GM12873 (cell line): Measurements from ENCODE around the gene SERTAD2.

ENCODE experiments used
- TF ChIP-seq, protein P1 (sequence below): IDR thresholded peaks from 2 replicates; pipeline ENCODE4 v1.5.1; 2012; ENCODE audit warnings: low read depth, mild to moderate bottlenecking, moderate library complexity, low read length, control low read depth; ENCODE audit not compliant: insufficient read depth; ENCODE audit errors: missing control alignments

SERTAD2 gene

DNA sequence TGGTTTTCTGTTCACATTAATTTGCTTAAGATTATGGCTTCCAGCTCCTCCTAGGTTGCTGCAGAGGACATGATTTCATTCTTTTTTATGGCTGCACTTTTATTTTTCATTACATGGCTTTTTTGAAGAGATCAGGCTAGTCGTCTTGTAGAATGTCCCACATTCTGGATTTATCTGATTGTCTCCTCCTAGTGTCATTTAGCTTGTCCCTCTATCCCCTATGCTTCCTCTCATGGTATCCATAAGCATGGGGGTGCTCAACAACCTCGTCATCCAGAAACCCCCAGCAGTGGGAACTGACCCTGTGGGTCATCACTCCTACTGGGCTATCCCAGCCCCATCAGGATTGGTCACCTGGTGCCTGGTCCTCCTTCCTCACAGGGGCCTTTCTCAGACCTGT is 49.6 kb downstream of the SERTAD2 start:
- TF ChIP-seq, protein P1, sequence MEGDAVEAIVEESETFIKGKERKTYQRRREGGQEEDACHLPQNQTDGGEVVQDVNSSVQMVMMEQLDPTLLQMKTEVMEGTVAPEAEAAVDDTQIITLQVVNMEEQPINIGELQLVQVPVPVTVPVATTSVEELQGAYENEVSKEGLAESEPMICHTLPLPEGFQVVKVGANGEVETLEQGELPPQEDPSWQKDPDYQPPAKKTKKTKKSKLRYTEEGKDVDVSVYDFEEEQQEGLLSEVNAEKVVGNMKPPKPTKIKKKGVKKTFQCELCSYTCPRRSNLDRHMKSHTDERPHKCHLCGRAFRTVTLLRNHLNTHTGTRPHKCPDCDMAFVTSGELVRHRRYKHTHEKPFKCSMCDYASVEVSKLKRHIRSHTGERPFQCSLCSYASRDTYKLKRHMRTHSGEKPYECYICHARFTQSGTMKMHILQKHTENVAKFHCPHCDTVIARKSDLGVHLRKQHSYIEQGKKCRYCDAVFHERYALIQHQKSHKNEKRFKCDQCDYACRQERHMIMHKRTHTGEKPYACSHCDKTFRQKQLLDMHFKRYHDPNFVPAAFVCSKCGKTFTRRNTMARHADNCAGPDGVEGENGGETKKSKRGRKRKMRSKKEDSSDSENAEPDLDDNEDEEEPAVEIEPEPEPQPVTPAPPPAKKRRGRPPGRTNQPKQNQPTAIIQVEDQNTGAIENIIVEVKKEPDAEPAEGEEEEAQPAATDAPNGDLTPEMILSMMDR = no peak

DNA sequence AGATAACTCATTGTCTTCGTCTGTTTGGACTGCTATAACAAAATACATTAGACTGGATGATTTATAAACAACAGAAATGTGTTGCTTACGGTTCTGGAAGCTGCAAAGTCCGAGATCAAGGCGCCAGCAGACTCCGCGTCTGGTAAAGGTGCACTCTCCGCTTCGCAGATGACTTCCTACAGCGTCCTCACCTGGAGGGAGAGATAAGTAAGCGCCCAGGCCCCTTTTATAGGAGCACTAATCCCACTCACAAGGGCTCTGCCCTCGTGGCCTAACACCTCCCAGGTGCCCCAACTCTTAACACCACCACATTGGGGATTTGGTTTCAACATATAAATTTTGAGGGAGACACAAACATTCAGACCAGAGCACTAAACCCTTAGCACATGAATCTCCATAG is 51.3 kb downstream of the SERTAD2 start:
- TF ChIP-seq, protein P1 = no peak

DNA sequence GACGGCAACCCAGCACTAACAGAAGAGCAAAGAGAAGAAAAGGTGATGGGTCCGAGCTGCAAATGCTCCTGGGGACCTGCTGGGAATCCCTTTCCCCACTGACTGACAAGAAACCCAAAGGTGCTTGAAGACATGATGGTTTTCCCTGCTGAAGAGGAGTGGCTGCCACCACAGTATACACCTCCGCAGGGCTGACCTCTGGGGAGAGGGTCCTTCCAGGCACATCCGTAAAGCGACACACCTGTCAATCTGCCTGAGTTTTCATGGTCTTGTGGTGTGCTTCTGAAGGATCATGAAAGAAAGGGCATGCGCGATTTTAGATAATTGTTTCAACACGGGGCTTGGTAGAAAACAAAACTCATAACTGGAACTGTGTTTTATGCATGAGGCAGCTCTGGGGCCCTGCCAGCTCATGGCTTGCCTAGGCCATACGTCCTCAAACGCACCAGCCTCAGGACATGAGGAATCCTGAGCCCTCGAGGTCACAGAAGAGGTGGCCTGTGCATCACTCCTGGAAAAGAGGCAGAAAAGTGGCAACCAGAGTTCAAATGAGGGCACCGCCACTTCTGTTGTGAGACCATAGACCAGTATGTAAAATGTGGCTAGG is 51.8 kb downstream of the SERTAD2 start:
- TF ChIP-seq, protein P1 = no peak

DNA sequence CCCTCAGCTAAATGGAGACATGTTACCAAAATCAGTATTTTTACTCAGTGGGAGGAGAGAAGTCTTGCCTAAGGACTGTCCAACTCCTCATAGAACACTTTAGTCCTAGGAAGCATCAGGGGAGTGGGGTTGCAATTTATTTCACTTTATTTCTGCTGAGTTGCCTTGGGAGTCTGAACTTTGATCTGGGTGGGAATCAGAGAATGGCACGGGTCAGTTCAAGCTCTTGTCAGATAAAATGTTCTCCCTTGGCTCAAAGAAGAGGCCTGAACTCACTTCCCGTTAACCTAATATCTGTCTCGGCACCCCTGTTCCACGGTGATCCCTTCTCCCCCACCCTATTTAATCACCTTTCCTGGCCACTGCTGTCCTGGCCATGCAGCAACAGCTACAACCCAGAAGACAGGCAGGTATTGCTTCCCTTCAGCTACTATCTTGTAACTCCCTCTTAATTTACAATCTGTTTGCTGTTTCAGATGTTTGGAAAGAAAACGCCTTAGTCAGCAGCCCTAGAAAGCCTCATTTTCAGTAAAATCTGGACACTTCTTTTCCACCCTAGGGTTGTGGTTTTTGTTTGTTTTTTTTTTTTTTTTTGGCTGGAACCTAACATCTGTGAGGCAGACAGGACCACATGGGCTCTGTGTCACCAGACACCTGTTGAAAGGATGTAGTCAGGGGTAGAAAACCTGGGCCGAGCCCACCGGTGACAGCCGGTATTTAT is 52.5 kb downstream of the SERTAD2 start:
- TF ChIP-seq, protein P1 = no peak

DNA sequence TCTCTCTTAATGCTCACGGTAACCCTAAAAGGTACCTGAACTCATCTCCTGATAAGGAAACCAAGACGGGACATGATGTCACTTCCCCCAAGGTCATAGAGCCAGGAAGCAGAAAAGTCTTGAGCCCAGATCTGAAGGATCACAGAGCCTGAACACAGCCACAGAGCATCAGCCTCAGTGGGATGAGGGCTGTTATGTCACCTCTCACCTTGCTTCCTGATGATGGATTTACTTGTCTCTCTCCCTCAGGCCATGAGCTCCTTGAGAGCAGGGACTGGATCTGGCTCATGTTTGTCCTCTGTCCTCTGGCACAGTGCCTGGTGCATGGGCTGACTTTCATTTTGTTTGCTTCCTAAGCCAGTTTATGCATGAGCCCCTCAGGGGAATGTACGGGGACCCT is 54.2 kb downstream of the SERTAD2 start:
- TF ChIP-seq, protein P1 = no peak

DNA sequence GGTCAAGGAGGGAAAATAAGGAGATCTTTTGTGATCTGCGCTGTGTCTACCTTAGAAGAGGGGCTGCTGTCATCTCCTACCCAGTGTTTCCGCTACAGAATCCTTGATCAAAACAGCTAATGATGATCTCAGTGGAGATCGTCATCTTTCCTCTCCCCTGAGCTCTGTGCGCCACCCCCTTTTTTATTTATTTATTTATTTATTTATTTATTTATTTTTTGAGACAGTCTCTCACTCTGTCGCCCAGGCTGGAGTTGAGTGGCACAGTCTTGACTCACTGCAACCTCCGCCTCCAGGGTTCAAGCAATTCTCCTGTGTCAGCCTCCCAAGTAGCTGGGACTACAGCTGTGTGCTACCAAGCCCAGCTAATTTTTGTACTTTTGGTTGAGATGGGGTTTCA is 55.5 kb downstream of the SERTAD2 start:
- TF ChIP-seq, protein P1 = no peak

DNA sequence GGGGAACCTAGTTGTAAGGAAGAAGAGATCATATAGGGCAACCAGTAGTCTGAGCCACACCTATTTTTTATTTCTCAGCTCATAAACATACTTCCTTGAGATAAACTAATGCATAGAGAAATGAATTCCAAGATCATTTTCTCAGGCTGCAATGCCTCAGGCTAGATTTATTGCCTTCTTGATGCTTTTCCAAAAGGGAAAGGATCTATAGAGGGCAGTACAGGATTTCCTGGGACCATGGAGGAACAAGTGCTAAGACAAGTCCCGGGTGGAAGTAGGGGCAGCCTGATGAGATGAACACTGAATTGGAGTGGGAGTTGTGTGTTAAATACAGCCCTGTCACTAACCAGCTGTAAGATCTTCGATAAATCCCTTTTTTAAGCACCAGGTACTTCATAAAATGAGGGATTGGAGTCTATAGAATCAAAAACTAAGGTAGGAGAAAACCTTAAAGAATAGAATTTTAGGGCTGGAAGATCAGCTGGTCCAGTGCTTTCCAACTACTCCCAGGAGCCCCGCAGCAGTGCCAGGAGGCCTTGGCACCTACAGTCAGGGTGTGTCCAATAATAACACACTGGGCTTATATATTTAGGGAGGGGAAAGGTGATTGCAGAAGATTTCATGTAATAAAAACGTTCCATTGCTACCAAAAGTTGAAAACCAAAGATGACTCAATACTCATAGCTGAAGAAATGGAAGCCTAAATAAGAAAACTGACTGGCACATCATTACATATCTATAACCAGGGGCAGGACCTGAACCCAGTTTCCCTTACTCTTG is 58.1 kb downstream of the SERTAD2 start:
- TF ChIP-seq, protein P1 = no peak
